H1 (cell line): ENCODE results near the gene GRIN2B.

Experiments used
- ATF2 ChIP-seq: IDR thresholded peaks from 2 replicates; pipeline ENCODE4 v1.6.1; 2012; ENCODE audit warnings: low read length, inconsistent platforms
- CTCF ChIP-seq, 3 experiments: IDR thresholded peaks; 1 replicate in 2 of 3; 2 replicates in 1 of 3; pipeline versions ENCODE4 v1.5.1 to v1.6.1; 2011; ENCODE audit warnings: low read length in 3 of 3, mild to moderate bottlenecking in 3 of 3, inconsistent platforms in 2 of 3, low read depth in 1 of 3, moderate library complexity in 1 of 3; ENCODE audit not compliant: insufficient read depth in 1 of 3; ENCODE audit errors: control extremely low read depth in 1 of 3
- EP300 ChIP-seq, 2 experiments: IDR thresholded peaks; 1 replicate in 1 of 2; 2 replicates in 1 of 2; pipeline ENCODE4 v1.6.1; 2011 to 2012; ENCODE audit warnings: low read depth in 2 of 2, low read length in 2 of 2, mild to moderate bottlenecking in 2 of 2, borderline replicate concordance in 1 of 2, inconsistent platforms in 1 of 2, moderate library complexity in 1 of 2
- POLR2A ChIP-seq, 2 experiments: IDR thresholded peaks; 1 replicate in 1 of 2; 2 replicates in 1 of 2; pipeline ENCODE4 v1.6.1; 2011; ENCODE audit warnings: low read depth in 2 of 2, low read length in 2 of 2, mild to moderate bottlenecking in 2 of 2; ENCODE audit errors: control extremely low read depth in 1 of 2
- SRF ChIP-seq: IDR thresholded peaks from 2 replicates; pipeline ENCODE4 v1.6.1; 2011; ENCODE audit warnings: mild to moderate bottlenecking, low read depth, low read length, moderate library complexity

- TF ChIP-seq CTCF (IDR thresholded peaks at IDR 0.05; ENCODE audit: control extremely low read depth in 1 of 3, insufficient read depth in 1 of 3, low read depth in 1 of 3, low read length in 3 of 3) (no peak), POLR2A (IDR thresholded peaks at IDR 0.05; ENCODE audit: control extremely low read depth in 1 of 2, low read depth in 2 of 2, low read length in 2 of 2) (no peak), EP300 (IDR thresholded peaks at IDR 0.05; ENCODE audit: borderline replicate concordance in 1 of 2, low read depth in 2 of 2, low read length in 2 of 2) (no peak), SRF (no peak), ATF2 (no peak)
These were observed 23.8 kb downstream of the GRIN2B start for GRCh38 chr12:13957576-13957975.
